Measurements from ENCODE around the gene GATD1.
A peak's percentile ranks its signal among the peaks of the same experiment; 100 is the strongest.

GATD1 gene

DNA sequence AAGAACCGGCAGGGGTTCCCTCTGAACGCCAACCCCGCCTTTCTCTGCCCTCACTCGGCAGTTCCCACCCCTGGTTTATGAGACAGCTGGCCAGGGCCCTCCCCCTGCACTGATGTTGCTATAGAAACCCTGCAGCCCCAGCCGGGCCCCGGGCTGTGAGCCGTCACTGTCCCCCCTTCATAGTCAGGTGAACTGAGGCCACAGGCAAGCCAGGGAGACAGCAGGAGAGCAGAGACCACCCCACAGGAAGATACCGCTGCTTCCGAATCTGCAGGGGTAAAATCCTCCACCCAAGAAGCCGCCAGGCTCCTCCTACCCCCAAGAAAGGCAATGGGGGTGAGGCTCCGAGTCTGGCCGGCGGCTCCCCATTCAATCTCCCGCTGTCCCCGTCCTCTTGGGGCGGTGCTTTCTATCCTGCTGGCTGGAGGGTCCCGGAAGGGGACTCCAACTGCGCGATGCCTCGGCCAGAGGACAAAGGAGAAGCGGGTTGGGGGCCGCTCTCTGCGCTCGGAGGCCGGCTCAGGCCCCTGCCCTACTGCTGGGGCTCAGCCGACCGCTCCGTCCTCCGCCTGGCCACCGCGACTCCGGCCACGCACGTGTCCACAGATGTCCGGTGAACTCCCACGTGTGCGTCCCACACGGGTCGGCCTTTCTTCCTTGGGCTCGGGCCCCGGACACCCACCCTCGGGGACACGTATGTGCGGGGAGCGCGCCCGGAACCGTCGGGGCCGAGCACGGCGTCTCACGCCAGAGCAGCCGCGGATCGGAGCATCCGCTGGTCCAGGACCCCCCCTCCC, 20.2 kb upstream of the GATD1 start:
- ATAC-seq = peak; percentile 70
- TF ChIP-seq ARNTL (CRISPR knock-in tag; IDR thresholded peaks at IDR 0.05; ENCODE audit: borderline replicate concordance, low read depth) (no peak), TOX (CRISPR knock-in tag; IDR thresholded peaks at IDR 0.05; ENCODE audit: borderline replicate concordance) (no peak), ZNF8 (CRISPR knock-in tag; IDR thresholded peaks at IDR 0.05) (no peak), SNAI2 (CRISPR knock-in tag; IDR thresholded peaks at IDR 0.05) (no peak), ESRRG (CRISPR knock-in tag; IDR thresholded peaks at IDR 0.05) (no peak), TCF4 (CRISPR knock-in tag; IDR thresholded peaks at IDR 0.05; ENCODE audit: borderline replicate concordance) (no peak), ZFP30 (CRISPR knock-in tag; IDR thresholded peaks at IDR 0.05) (no peak)
- TF ChIP-seq, protein P1, sequence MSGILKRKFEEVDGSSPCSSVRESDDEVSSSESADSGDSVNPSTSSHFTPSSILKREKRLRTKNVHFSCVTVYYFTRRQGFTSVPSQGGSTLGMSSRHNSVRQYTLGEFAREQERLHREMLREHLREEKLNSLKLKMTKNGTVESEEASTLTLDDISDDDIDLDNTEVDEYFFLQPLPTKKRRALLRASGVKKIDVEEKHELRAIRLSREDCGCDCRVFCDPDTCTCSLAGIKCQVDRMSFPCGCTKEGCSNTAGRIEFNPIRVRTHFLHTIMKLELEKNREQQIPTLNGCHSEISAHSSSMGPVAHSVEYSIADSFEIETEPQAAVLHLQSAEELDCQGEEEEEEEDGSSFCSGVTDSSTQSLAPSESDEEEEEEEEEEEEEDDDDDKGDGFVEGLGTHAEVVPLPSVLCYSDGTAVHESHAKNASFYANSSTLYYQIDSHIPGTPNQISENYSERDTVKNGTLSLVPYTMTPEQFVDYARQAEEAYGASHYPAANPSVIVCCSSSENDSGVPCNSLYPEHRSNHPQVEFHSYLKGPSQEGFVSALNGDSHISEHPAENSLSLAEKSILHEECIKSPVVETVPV (CRISPR knock-in tag; IDR thresholded peaks at IDR 0.05) = no peak
- TF ChIP-seq, protein P2, sequence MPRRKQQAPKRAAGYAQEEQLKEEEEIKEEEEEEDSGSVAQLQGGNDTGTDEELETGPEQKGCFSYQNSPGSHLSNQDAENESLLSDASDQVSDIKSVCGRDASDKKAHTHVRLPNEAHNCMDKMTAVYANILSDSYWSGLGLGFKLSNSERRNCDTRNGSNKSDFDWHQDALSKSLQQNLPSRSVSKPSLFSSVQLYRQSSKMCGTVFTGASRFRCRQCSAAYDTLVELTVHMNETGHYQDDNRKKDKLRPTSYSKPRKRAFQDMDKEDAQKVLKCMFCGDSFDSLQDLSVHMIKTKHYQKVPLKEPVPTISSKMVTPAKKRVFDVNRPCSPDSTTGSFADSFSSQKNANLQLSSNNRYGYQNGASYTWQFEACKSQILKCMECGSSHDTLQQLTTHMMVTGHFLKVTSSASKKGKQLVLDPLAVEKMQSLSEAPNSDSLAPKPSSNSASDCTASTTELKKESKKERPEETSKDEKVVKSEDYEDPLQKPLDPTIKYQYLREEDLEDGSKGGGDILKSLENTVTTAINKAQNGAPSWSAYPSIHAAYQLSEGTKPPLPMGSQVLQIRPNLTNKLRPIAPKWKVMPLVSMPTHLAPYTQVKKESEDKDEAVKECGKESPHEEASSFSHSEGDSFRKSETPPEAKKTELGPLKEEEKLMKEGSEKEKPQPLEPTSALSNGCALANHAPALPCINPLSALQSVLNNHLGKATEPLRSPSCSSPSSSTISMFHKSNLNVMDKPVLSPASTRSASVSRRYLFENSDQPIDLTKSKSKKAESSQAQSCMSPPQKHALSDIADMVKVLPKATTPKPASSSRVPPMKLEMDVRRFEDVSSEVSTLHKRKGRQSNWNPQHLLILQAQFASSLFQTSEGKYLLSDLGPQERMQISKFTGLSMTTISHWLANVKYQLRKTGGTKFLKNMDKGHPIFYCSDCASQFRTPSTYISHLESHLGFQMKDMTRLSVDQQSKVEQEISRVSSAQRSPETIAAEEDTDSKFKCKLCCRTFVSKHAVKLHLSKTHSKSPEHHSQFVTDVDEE (CRISPR knock-in tag; IDR thresholded peaks at IDR 0.05) = no peak
- TF ChIP-seq, protein P3, sequence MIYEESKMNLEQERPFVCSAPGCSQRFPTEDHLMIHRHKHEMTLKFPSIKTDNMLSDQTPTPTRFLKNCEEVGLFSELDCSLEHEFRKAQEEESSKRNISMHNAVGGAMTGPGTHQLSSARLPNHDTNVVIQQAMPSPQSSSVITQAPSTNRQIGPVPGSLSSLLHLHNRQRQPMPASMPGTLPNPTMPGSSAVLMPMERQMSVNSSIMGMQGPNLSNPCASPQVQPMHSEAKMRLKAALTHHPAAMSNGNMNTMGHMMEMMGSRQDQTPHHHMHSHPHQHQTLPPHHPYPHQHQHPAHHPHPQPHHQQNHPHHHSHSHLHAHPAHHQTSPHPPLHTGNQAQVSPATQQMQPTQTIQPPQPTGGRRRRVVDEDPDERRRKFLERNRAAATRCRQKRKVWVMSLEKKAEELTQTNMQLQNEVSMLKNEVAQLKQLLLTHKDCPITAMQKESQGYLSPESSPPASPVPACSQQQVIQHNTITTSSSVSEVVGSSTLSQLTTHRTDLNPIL (CRISPR knock-in tag; IDR thresholded peaks at IDR 0.05; ENCODE audit: low read depth) = no peak

DNA sequence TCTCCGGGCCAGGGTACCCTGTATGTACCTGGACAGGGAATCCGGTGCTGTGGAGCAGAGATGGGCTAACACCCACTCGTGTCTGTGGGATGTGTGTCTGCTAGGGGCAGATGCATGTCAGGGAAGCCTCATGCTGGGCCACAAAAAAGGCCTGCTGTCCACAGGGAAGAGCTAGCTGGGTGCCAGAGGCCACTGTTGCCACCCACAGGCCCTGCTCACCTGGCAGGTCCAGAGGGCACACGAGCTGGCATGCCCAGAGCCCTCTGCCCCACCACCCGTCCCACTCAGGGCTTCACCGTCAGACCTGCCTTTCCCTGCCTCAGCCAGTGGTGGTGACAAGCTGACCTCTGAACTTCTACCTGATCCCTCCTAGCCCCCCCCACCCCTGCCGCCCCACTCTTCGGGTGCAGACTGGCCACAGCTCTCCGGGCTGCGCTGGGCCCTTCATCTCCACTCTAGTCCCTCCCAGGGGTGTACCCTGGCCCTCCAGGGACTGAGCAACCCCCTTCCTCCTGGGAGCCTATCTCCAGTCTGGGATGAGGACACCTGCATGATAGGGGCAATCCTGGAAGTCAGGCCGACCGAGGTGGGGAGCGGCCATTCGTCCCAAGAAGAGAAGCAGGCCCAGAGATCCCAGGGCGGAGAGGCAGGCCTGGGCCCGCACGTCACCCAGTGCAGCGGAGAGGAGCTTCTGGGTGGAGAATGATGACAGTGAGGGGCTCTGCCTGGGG, 19.4 kb upstream of the GATD1 start:
- peak; percentile 0; the same call in 2 of the 3 replicates for ATAC-seq
- TF ChIP-seq GLIS3 (CRISPR knock-in tag; IDR thresholded peaks at IDR 0.05) (no peak), ZFP30 (CRISPR knock-in tag; IDR thresholded peaks at IDR 0.05) (no peak), PPARA (CRISPR knock-in tag; IDR thresholded peaks at IDR 0.05; ENCODE audit: borderline replicate concordance) (no peak), ZNF70 (CRISPR knock-in tag; IDR thresholded peaks at IDR 0.05) (no peak), SNAI2 (CRISPR knock-in tag; IDR thresholded peaks at IDR 0.05) (no peak), ZNF565 (CRISPR knock-in tag; conservative IDR thresholded peaks at IDR 0.05; ENCODE audit: low read depth) (no peak), OSR1 (CRISPR knock-in tag; IDR thresholded peaks at IDR 0.05) (no peak)

DNA sequence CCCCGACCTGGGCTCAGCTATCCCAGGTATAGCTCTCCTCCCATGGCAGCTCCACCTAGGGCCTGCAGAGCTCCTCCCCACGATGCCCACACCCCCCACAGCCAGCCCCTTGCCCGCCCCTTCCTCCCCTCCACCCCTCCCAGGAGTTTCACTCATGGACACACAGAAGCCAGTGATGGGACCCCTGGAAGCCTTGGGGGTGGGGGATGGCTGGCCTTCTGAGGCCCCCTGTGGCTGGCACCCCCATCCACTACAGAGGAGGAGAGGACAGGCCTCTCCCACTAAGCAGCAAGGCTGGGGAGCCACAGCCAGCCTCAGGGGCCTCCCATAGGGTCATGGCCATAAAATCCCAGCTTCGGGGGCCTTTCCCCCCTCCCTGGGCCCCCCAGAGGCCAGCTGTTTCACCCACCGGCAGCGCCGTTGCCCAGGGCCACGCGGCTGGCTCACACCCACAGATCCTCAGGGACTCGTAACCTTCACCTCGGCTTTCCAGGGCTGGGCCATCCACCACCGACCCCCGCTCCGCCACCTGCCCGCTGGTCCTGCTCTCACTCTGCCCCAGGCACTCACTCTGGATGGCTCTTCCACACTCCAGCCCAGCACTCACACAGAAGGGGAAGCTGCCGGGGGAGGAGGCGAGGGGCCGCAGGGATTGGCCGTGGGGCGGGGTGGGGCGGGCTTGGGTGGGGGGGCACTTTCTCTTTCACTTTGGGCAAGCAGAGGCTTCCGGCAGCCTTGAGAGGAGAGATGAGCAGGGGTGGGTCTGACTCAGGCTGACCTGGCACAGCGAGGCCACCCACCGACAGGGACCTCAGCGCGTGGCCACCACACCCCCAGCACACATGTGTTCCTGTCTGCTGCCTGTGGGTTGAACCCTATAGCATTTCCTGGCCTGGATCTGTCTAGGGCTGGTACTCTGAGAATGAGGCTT, 18.6 kb upstream of the GATD1 start:
- peak; percentile 64 for ATAC-seq

More for the DNA sequence above, 18.6 kb upstream of the GATD1 start:
- no peak for TF ChIP-seq ARNTL (CRISPR knock-in tag; IDR thresholded peaks at IDR 0.05; ENCODE audit: borderline replicate concordance, low read depth)
- no peak for TF ChIP-seq SNAI2 (CRISPR knock-in tag; IDR thresholded peaks at IDR 0.05)
- no peak for TF ChIP-seq TCF4 (CRISPR knock-in tag; IDR thresholded peaks at IDR 0.05; ENCODE audit: borderline replicate concordance)
- TF ChIP-seq ZFP3 (CRISPR knock-in tag; IDR thresholded peaks at IDR 0.05) = no peak
- no peak for TF ChIP-seq RARB (CRISPR knock-in tag; IDR thresholded peaks at IDR 0.05)
- TF ChIP-seq BACH2 (CRISPR knock-in tag; IDR thresholded peaks at IDR 0.05; ENCODE audit: borderline replicate concordance) = no peak
- no peak for TF ChIP-seq OSR1 (CRISPR knock-in tag; IDR thresholded peaks at IDR 0.05)
- TF ChIP-seq, protein P4, sequence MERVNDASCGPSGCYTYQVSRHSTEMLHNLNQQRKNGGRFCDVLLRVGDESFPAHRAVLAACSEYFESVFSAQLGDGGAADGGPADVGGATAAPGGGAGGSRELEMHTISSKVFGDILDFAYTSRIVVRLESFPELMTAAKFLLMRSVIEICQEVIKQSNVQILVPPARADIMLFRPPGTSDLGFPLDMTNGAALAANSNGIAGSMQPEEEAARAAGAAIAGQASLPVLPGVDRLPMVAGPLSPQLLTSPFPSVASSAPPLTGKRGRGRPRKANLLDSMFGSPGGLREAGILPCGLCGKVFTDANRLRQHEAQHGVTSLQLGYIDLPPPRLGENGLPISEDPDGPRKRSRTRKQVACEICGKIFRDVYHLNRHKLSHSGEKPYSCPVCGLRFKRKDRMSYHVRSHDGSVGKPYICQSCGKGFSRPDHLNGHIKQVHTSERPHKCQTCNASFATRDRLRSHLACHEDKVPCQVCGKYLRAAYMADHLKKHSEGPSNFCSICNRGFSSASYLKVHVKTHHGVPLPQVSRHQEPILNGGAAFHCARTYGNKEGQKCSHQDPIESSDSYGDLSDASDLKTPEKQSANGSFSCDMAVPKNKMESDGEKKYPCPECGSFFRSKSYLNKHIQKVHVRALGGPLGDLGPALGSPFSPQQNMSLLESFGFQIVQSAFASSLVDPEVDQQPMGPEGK (CRISPR knock-in tag; IDR thresholded peaks at IDR 0.05; ENCODE audit: borderline replicate concordance) = no peak
- TF ChIP-seq PPARA (CRISPR knock-in tag; IDR thresholded peaks at IDR 0.05; ENCODE audit: borderline replicate concordance) = no peak
- TF ChIP-seq, protein P1 (CRISPR knock-in tag; IDR thresholded peaks at IDR 0.05) = no peak

Measured in SK-N-SH treated with all-trans-retinoic acid at 6 μM for 48 hours (cell line).